Uterus (tissue), 2 donors: ENCODE results near the gene CIB4.

ENCODE experiments used
- POLR2A ChIP-seq, 2 donors: fragments of 450-650 bp; IDR thresholded peaks; one replicate each; pipeline ENCODE4 v1.6.1; 2016; ENCODE audit warnings: antibody characterized with exemption in 2 of 2, mild to moderate bottlenecking in 1 of 2, moderate library complexity in 1 of 2
- TF ChIP-seq, protein P1 (sequence below), 4 experiments: fragments of 200-600 bp in 2 of 4; fragments of 450-650 bp in 2 of 4; sonication (generic) in 2 of 4; IDR thresholded peaks; one replicate each; pipeline ENCODE4 v1.5.1; 2016 to 2019; ENCODE audit warnings: antibody characterized with exemption in 4 of 4, mild to moderate bottlenecking in 2 of 4, moderate library complexity in 1 of 4

DNA sequence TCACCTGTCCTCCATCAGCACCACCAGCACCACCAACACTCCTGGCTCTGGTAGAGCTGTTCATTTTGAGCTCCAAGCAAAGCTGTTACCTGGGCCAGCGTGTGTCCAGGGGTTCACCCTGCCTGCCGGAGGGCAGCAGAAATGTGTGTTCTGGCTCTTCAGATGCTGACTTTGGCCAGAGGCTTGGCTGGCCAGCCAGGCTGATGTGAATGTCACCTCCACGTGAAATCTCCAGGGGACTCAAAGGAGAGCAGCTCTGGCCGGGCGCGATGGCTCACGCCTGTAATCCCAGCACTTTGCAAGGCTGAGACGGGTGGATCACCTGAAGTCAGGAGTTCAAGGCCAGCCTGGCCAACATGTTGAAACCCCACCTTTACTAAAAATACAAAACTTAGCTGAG lies 33.5 kb downstream of the CIB4 start:
- TF ChIP-seq, protein P1, sequence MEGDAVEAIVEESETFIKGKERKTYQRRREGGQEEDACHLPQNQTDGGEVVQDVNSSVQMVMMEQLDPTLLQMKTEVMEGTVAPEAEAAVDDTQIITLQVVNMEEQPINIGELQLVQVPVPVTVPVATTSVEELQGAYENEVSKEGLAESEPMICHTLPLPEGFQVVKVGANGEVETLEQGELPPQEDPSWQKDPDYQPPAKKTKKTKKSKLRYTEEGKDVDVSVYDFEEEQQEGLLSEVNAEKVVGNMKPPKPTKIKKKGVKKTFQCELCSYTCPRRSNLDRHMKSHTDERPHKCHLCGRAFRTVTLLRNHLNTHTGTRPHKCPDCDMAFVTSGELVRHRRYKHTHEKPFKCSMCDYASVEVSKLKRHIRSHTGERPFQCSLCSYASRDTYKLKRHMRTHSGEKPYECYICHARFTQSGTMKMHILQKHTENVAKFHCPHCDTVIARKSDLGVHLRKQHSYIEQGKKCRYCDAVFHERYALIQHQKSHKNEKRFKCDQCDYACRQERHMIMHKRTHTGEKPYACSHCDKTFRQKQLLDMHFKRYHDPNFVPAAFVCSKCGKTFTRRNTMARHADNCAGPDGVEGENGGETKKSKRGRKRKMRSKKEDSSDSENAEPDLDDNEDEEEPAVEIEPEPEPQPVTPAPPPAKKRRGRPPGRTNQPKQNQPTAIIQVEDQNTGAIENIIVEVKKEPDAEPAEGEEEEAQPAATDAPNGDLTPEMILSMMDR (IDR thresholded peaks at IDR 0.05), result no peak
- no peak for TF ChIP-seq POLR2A (IDR thresholded peaks at IDR 0.05)
